T-helper 1 cell (primary cell): Measurements from ENCODE around the gene TBX1.
A peak's percentile ranks its signal among the peaks of the same experiment; 100 is the strongest.
"Not testable (repeated sequence)": the region's sequence is repeated elsewhere in the genome, so short reads cannot be mapped to it uniquely, and the experiment has no call there.

Experiments
- DNase-seq, 5 donors: peaks; one replicate each; pipeline ENCODE4 v3.0.0-alpha.2; 2012 to 2020

Gene TBX1

DNA sequence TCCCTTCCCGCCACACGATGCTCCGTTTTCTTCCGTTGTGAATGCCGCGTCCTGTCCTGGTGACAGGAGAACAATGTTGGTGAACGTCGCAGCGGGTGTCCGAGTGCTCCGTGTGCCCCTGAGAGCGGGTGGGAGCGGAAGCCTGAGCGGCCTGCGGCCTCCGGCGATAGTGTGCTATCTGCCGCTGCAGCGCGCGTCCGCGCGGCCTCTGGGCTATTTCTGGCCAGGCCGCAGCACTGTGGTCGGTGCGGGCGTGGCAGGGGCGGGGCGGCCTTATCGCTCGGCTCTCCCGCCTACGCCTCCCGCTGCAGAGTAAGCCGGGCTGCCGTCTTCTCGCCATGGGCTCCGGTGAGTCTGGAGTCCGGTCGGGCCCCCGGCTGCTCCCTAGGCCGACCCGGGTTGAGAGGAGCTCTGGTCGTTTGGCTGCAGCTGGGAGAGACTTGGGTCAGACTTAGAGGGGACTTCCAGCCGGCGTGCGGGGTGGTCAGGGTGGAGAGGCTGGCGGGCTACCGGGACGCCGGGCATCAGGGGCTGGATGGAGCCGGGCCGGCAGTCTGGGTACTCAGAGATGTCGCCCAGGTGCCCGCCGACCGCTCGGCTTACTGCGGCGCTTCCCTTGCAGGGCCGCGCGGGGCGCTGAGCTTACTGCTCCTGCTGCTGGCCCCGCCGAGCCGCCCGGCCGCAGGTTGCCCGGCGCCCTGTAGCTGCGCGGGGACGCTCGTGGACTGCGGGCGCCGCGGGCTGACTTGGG, 37.2 kb upstream of the TBX1 start, which contains the start of gene GP1BB:
GP1BB (plus strand) TSS at position 308 of the 751 bp plus-strand sequence; CDS start at position 339, 31 bp downstream.
- DNase-seq, result peak in 1 of 5 donors; percentile 30

DNA sequence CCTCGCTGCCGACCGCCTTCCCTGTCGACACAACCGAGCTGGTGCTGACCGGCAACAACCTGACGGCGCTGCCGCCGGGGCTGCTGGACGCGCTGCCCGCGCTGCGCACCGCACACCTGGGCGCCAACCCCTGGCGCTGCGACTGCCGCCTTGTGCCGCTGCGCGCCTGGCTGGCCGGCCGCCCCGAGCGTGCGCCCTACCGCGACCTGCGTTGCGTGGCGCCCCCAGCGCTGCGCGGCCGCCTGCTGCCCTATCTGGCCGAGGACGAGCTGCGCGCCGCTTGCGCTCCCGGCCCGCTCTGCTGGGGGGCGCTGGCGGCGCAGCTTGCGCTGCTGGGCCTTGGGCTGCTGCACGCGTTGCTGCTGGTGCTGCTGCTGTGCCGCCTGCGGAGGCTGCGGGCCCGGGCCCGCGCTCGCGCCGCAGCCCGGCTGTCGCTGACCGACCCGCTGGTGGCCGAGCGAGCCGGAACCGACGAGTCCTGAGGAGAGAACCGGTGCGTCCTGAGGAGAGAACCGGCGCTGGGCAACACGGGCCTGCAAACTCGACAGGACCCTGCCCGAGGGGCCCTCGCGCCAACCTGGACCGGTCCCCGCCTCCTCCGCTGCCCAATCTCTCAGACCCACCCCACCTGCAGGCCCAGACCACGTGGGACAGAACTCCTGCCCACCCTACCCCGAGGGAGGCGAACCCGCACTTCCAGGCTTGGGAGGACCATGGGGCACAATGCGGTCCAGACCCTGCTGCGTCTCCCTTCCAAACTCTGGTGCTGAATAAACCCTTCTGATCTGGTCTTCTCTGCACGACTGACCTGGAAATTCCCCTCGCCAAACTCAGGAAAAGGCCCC, 36.4 kb upstream of the TBX1 start:
- DNase-seq, result peak in 1 of 5 donors; percentile 39

DNA sequence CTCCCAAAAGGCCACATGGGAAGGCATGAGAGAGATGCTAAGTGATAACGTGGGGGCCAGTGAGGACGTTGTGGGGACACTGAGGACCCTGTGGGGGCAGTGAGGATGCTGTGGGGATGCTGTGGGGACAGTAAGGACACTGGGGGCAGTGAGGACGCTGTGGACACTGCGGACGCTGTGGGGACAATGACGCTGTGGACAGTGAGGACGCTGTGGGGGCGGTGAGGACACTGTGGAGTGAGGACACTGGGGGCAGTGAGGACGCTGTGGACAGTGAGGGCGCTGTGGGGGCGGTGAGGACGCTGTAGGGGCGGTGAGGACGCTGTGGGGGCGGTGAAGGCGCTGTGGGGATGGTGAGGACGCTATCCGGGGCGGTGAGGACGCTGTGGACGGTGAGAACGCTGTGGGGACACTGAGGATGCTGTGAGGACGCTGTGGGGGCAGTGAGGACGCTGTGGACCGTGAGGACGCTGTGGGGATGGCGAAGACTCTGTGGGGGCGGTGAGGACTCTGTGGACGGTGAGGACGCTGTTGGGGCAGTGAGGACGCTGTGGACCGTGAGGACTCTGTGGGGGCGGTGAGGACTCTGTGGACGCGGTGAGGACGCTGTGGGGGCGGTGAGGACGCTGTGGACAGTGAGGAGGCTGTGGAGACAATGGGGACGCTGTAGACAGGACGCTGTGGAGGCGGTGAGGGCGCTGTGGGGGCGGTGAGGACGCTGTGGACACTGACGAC, 35.5 kb upstream of the TBX1 start:
- DNase-seq, result no peak

DNA sequence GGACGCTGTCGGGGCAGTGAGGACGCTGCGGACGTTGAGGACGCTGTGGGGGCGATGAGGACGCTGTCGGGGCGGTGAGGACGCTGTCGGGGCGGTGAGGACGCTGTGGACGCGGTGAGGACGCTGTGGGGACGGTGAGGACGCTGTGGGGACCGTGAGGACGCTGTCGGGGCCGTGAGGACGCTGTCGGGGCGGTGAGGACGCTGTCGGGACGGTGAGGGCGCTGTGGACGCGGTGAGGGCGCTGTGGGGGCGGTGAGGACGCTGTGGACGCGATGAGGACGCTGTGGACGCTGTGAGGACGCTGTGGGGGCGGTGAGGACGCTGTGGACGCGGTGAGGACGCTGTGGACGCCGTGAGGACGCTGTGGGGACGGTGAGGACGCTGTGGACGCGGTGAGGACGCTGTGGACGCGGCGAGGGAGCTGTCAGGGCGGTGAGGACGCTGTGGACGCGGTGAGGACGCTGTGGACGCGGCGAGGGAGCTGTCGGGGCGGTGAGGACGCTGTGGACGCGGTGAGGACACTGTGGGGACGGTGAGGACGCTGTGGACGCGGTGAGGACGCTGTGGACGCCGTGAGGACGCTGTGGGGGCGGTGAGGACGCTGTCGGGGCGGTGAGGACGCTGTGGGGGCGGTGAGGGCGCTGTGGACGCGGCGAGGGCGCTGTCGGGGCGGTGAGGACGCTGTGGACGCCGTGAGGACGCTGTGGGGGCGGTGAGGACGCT, 34.4 kb upstream of the TBX1 start:
- DNase-seq, result not testable (repeated sequence)

DNA sequence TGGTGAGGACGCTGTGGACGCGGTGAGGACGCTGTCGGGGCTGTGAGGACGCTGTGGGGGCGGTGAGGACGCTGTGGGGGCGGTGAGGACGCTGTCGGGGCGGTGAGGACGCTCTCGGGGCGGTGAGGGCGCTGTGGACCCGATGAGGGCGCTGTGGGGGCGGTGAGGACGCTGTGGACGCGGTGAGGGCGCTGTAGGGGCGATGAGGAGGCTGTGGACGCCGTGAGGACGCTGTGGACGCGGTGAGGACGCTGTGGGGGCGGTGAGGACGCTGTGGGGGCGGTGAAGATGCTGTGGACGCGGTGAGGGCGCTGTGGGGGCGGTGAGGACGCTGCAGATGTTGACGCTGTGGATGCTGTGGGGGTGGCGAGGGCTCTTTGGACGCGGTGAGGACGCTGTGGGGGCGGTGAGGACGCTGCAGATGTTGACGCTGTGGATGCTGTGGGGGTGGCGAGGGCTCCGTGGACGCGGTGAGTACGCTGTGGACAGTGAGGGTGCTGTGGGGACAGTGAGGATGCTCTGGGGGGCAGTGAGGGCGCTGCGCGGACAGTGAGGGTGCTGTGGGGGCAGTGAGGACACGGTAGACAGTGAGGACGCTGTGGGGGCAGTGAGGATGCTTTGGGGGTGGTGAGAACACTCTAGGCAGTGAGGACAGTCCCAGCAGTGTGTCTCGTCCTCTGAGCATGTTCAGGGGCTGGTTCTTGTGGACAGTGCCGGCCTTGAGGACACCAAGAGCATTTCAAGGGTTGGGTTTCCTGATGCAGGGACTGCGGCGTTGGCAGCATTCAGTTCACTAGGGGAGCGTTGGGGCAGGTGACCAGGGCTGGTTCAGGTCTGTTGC, 33.0 kb upstream of the TBX1 start:
- DNase-seq, result no peak

DNA sequence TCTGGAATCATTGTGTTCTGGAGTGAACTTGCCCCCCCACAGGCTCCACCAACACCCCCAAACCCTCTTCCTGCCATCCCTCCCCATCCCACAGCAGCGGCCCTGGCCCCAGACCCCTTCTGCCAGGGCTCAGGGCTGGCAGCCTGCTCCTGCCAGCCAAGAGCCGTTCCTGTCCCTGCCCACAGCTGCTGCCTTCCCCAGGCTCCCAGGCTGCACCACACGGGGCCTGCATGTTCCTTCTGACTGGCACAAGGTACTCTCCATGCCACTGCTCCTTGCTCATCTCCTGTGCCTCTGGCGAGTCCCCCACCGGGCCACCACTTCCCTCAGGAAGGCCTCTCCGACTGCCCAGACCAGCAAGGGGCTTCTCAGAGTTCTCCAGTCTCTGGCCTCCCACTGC, 32.3 kb upstream of the TBX1 start:
- DNase-seq, result no peak

DNA sequence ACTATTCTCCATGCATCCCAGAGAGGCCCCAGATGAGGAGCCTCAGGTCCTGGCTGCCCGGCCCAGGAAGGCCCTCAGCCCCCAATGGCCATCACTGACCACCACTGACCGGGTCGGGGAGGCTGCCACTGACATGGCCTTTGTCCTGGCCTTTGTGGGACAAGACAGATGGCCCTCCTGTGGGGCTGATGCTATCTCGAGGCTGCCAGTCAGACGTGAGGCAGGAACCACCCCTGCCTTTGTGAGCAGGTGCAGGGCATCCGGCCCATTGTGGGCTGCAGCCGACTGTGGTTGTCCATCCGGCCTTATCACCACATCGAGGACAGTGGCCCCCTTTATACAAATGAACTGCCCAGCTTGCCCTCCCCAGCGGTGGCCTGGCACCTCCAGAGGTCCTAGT, 31.7 kb upstream of the TBX1 start:
- no peak for DNase-seq

DNA sequence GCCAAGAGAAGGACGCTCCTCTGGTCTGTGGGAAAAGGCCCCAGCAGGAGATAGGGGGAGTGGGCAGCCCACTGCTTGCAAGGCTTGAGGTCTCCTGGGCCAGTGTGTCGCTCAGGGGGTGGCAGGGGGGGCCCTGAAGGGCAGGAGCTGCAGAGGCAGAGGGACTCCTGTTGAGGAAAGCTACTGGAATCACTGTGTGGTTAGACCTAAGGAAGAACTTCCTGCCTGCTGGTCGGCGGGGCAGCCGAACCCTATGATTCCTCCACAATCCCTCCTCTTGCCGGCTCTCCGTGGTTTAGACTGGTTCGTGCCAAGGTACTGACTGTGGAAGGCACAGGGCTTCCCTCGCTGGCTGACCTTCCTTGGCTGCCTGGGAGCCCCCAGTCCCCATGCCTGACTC, 31.1 kb upstream of the TBX1 start:
- no peak for DNase-seq

DNA sequence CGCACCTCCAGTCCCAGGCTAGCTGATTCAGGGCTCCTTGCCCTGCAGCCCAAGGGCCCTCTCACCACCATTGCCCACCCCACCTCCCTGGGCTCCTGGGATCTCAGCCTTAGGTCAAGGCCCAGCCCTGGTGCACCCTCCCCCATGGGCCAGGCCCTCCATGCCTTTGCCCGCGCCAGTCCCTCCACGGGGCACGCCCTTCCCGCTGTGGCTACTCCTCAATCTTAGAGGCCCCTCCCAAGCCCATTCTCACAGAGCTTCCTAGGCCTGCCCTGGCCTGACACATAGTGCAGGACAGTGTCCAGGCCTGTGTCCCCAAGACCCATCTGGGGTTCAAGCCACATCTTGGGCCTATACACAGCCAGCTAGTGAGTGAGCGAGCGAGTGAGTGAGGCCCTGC, 30.4 kb upstream of the TBX1 start:
- DNase-seq, result no peak

DNA sequence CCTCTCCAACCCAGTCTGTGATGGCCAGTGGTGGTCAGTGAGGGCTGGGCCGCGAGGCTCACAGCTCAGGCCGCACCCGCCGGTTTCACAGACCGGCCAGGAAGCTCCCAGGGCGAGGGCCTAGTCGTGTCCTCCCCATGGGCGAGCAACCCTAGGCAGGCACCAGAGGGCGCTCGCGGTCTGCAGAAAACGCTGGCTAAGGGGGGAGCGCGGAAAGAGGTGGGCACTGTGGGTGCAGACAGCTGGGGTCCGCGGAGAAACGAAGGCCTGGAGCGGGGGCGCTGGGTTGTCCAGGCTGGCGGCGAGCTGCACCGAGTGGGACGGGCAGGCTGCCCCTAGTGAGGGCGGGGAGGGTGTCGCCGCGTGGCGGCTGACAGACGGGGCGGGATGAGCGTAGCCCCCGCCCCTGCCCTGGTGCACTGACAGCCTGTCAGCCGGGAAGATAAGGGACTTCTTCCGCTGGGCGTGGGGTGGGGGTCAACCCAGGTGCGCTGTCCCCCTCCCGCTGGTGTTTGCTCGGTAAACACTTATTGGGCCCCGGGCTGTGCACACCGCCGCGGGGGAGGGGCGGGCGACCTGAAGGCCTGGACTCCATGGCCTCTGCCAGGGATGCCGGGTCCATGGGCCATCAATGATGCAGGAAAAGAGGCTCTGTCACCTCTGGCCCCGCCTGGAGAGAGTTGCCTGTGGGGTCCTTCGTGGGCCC, 29.8 kb upstream of the TBX1 start:
- peak; percentile 66 to 86 (median 68) for DNase-seq

DNA sequence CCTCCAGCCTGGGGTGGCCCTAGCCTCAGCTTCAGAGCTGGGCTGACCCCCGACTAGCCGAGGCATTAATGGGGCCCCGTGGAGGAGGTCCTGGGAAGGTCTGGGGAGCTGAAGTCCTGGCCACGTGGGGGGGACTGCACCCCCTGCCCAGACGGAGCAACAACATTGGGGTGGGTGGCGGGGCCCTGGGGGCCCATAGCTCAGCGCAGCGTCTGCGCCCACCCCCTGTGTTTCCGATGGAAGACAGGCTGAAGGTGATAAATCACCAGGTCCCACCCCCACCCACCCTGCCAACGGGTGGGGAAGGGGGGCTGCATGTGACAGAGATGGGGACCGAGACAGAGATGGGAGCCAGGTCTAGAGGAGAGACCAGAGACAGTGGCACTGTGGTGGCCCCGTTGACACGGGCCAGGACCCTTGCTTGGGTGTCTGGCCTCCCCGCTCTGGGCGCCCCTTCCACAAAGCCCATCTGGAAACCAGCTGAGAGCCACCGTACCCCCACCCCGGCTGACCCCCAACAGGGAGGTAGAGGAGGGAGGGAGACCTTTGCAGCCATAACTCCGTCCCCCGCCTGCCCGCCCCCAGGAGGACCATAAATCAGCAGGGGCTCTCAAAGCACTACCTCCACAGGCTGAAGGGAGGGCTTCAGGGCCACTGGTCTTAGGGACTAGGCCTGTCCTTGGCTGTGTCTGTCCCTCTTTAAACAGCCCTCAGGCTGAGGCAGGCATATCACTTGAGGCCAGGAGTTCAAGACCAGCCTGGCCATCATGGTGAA, 29.0 kb upstream of the TBX1 start:
- no peak for DNase-seq

DNA sequence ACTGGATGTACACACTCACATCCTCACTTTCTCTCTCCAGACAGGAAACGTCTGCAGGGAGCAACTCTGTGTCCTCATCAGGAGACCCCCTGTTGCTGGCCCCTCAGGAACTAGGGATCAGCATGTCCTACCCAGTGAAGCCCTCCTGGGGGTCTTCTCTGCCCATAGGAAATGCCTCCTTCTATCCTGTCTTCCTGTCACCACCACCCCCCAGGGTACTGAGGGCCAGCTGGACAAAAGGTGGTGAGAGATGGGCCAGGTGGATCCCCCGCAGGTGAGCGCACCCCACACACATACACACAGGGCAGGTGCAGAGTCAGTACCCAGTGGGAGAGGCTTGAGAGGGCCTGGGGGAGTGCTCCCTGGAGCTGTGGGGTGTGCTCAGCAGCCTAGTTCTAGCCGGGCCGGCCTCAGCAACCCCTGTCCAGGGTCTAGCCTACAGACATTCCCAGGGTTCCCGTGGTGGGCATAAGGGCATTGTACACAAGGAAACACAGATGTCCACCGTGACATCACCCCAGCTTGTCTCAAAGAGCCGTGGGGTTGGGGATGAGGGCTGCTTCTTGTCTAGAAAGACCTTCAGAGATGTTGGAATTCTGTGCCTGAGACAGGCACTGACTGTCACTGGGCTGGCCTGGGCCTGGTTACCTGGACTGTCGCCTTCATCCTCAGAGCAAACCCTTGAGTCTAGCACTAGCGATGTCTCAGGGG, 28.0 kb upstream of the TBX1 start:
- no peak for DNase-seq

DNA sequence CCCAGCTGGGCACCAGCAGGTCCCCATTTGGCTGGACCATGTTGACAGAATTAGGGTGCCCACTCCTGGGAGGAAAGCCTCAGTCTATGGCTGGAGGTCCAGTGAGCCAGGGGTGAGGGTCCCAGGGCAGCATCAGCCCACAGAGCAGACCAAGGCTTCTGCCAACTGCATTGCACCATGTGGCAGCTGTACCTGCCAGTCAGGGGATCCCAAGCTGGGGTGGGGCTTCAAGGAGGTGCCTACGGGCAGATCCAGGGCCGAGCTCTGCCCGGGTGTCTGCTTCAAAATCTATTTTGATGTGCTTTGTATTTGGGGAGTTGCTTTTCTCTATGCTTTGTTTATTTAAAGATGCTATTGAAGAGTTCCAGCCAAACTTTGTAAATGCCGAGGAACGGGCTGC, 26.8 kb upstream of the TBX1 start:
- no peak for DNase-seq

DNA sequence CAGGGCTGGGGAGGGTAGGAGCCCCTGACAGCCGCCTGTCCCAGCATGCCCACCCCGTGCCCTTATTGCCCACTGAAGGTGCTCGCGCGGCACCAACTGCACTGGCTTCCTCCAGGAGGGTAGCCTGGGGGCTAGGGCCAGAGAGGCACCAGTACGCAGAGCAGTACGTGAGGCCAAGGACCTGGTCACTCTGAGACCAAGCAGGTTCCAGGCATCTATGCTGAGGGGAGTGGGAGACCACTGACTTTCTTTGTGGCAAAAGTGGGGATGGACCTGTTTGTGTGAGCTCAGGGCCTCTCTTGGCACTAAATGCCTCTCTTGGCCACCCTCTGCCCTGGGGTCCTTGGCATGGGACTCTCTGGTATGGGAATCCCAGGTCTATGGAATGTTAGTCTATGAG, 26.4 kb upstream of the TBX1 start:
- DNase-seq, result no peak

DNA sequence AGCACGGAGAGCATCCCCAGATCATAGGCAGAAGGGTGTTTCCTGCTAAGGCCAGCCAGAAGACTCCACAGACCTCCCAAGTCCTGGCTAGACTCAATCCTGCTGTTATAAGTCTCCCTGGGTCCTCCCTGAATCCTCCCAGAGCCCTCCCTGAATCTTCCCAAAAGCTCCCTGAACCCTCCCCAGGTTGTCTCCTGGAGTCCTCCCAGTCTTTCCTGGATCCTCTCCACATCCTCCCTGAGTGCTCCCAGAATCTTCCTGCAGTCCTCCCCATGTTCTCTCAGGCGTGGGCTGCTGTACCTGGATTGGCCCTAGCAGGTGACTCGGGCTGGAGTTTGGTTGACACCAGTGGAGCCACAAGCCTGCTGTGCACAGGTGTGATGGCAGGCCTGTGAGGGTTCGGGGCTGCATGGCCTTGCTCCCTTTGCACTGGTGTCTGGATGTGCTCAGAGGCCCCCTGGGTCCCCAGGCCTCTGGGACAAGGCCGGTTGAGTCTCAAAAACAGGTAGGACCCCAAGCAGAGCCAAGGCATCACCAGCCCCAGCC, 25.7 kb upstream of the TBX1 start:
- DNase-seq, result no peak

DNA sequence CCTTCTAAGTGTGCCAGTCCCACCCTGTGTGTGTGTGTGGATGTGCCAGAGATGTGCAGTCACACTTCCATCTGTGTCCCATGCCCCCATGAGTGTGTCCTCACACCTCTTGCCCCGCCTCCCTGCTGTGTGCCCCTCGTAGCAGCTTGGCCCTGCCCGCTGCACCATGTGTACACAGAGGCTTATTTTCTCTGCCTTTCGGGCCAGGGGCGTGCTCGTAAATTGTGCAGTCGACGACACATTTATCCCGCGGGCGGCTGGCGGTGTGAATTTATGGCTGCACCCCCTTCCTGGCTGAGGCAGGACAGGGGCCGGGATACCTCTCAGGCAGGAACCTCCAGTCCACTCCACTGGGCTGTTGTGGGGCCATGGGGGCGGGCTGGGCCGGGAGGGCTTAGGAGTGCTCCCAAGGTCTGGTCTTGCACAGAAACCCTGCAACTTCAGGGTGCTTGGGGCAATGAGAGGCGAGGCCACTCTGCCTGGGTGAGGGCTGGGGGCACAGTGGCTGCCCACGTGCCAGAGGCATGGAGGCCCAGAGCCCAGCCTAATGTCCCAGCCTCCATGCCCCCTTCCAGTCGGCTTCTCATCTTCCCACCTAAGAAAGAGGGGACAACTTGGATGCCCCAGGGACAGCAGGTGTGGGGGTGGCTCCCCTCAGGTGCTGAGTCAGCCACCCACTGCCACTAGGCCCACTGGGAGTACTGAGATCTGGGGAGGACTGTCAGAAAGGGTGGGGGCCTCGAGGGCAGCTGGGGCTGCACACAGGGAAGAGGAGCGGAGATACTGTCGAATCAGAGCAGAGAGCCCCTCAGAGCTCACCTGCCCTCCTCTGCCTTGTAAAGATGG, 24.7 kb upstream of the TBX1 start:
- no peak for DNase-seq

DNA sequence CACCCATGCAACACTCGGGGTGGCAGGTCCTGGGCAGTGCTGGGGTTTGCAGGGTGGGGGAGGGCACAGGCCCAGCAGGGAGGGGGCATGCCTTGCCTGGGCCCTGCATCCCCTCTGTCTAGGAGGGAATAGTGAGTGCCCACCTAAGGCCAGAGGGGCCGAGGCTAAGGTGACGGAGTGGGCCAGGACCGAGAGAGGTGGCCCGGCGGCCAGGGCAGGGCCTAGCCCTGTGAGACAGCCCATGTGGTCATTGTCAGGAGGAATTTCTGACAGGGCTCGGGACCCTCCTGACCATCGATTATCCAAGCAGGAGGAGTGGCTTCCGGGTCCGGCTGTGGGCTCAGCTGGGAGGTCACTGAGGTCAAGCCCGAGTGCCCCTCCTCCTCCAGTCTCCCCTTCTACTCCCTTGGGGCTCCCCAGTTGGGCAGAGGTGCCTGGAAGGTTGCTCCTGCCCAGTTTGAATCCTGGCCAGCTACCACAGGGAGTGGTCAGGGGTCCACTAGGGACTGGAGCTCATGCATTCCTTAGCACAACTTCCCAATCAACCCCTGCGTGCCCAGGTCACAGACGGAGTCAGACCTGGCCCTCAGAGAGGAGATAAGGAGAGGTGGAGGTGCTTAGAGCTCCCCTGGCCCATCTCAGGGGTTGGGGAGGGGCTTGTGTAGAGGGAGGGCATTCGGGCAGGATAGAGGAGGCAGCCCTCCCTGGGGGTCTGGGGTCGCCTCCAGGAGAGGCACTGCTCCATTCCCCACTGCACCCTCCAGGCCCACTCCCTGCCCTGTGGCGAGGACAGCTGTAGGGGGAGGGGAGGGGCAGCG, 22.5 kb upstream of the TBX1 start:
- DNase-seq, result no peak
